ENCODE measurements around the gene GAMT. TPM values are rescaled to one million over a fixed set of nuclear protein-coding genes. Genes with fewer than 3 reads are reported as not detected.

The GAMT gene
- total RNA-seq, 1 donor from 2014 or later: 29.2 TPM

DNA sequence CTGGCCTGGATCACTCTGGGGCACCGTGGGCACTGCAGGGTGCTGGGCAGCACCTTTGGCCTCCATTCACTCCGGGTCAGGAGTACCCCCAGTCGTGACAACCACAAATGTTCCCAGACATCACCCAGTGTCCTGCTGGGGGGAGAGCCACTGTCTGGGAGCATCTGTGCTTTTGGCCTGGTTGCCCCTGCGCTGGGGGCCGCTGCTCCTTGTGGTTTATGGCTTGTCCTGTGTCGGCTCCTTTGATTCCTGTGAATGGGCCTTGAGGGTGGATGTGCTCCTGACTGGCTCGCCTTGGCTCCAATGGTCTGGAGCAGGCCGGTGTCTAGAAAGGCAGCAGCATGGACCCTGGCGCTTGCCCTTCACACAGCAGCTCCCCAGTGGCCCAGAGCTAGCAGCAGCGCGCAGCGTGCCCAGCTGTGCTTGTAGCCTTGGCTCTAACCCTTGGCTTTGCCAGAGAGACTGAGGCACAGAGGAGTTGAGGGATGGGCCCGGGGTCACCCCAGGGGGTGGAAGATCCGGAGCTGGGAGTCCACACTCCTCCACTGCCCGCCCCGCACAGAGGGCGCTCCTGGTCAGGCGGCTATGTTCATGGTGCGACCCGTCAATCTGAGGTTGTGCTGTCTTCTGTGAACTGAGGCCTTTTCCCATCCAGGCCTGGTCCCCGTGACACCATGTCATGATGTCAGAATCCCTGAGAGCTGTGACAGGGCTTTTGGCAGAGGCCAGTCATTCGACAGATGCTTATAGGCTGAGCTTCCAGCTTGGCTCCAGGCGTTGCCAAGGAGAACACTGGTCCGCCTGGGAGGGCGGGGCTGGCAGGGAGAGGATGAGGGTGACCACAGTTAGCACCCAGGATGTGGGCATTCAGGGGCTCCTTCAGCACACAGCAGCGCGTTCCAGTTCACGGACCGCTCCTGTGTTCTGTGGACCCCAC, 10.2 kb upstream of the GAMT start:
- no peak for DNase-seq (ENCODE audit: low read depth)
- H3K4me3 ChIP-seq (ENCODE audit: low read depth, low read length): no peak overlapping the region
- TF ChIP-seq CTCF (conservative IDR thresholded peaks at IDR 0.05; ENCODE audit: low read depth, low read length): no peak

GRCh38 chr19:1410789-1411188, 9.4 kb upstream of the GAMT start:
- H3K4me3 ChIP-seq (ENCODE audit: low read depth, low read length): peak overlapping the region; percentile 93
- DNase-seq (ENCODE audit: low read depth): no peak
- TF ChIP-seq CTCF (conservative IDR thresholded peaks at IDR 0.05; ENCODE audit: low read depth, low read length): no peak

DNA sequence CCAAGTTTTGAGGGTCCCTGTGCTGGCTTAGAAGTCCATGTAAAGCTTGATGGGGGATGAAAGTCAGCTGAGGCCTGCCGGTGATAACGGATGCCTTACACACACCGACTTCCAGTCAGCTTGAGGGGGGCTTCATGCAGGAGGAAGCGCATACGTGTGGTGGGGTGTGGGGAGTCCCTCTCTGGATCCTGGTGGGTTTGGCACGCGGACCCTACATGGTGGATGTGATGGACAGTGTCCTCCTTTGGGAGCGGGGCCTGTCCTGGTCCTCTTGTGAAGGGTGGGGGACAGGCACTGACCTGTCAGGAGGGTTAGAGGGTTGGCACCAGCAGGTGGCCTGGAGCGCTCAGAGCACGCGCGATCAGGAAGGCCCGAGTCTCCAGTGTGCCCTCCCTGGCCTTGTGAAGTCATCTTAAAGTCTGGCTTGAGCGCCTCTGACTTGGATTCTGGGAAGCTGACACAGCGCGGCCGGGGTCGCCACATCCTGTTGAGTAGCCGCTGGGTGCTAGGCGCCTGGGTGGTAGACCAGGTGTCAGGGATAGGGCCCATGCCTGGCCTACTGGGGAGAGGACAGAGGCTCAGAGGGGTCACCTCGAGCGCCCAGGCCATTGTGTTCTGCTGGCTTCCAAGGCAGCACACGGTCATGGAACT, 8.9 kb upstream of the GAMT start:
- peak overlapping the region; percentile 93 for H3K4me3 ChIP-seq (ENCODE audit: low read depth, low read length)
- no peak for TF ChIP-seq CTCF (conservative IDR thresholded peaks at IDR 0.05; ENCODE audit: low read depth, low read length)
- no peak for DNase-seq (ENCODE audit: low read depth)

DNA sequence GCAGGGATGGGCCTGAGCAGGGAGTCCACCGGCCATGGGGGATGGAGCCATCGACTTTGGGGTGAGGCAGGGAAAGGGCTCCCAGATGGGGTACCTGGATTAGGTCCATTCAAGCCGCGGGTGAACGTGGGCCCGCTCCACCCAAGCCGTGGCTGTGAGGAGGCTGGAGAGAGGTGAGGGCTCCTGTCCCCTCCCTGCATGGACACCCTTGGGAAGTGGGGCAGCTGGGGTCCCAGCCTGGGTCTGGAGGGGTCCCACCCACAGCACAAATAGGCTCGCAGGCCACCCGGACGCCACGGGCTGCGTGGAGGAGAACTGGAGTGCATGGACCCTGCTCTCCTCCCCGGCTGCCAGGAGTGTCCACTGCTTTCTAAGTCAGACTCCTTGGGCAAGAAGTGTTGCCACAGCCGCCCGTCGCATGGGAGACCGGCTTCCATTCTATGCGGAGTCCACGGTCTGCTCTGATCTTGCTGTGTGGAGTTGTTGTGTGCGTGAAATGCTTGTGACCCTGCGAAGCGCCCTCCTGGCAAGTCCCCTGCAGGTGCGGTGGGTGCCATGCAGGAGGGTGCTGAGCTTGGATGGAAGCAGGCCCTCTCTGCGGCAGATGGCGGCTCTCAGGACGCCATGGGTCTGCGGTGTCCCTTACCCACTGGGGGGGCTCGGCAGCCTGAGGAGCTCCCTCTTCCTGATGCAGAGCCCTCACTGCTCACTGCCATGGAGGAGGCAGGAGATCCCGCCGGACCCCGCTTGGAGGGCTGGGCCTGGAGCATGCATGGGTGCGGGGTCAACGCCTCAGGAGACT, 8.1 kb upstream of the GAMT start:
- peak overlapping the region; percentile 93 for H3K4me3 ChIP-seq (ENCODE audit: low read depth, low read length)
- no peak for TF ChIP-seq CTCF (conservative IDR thresholded peaks at IDR 0.05; ENCODE audit: low read depth, low read length)
- no peak for DNase-seq (ENCODE audit: low read depth)

GRCh38 chr19:1408300-1409203, 7.2 kb upstream of the GAMT start:
- TF ChIP-seq CTCF (conservative IDR thresholded peaks at IDR 0.05; ENCODE audit: low read depth, low read length): no peak
- DNase-seq (ENCODE audit: low read depth): no peak
- H3K4me3 ChIP-seq (ENCODE audit: low read depth, low read length): peak overlapping the region; percentile 93

All from epithelial cell of proximal tubule (primary cell).